Measurements from ENCODE around the gene CYB561.

CYB561 gene

DNA sequence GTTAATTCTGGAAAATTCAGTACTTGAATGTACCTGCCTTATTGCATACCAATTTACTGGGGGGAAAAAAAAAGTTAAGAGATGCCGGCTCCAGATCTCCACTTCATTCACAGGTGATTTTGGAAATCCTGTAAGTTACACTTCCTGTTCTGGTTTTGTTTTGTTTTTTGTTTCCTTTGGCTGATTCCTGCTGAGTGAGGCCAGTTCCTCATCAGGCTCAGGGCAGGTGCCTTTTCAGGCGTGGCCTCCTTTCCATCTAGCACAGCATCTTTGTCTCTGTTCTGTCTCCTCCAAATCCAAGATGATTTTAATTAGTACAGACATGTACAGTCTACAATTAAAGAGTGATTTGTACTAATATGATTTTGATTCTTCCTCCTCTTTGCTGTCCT is 19.2 kb downstream of the CYB561 start:
- DNase-seq (ENCODE audit: low read depth): no peak
- TF ChIP-seq, protein P1, sequence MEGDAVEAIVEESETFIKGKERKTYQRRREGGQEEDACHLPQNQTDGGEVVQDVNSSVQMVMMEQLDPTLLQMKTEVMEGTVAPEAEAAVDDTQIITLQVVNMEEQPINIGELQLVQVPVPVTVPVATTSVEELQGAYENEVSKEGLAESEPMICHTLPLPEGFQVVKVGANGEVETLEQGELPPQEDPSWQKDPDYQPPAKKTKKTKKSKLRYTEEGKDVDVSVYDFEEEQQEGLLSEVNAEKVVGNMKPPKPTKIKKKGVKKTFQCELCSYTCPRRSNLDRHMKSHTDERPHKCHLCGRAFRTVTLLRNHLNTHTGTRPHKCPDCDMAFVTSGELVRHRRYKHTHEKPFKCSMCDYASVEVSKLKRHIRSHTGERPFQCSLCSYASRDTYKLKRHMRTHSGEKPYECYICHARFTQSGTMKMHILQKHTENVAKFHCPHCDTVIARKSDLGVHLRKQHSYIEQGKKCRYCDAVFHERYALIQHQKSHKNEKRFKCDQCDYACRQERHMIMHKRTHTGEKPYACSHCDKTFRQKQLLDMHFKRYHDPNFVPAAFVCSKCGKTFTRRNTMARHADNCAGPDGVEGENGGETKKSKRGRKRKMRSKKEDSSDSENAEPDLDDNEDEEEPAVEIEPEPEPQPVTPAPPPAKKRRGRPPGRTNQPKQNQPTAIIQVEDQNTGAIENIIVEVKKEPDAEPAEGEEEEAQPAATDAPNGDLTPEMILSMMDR (IDR thresholded peaks at IDR 0.05; ENCODE audit: insufficient read depth, low read depth, low read length, missing control alignments): no peak
- H3K4me3 ChIP-seq (ENCODE audit: low read depth, low read length): no peak overlapping the region

DNA sequence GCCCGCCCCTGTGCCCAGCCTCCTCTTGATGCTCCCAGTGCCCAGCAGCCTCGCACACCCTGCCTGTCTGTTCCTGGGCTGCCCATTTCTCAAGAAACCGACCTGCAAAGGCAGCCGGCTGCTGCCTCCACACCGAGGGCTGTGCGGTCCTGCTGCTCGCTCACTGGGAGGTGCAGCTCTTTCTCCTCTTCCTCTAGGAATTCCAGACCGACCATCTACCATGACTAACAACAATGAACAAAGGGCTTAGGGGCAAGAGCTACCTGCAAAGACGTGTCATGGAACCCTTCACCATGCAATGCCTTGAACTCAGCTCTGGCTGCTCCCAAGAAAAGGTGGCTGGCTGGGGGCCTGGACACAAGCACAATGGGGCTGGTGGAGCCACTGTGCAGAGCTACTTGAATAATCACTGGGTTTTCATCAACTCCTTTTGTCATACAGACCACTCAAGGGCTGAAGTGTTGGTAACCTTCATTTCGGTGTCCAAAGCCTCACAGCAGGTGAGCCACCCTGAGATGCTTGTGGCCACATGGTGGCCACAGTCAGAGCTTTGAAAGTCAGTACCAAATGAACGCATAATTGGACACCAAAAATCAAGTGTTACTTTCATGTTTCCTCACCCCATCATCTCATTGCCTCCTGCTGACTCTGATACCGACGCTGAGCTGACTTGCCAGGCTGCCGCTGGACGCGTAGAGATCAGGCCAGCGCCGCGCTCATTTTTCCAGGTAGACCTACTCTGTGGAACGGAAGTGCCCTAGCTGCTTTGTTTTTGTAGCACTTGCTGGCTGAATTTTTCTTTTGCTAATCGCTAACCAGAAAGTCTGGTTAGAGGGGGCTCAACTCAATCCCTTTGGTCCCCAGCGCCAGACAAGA is 19.8 kb downstream of the CYB561 start:
- H3K4me3 ChIP-seq (ENCODE audit: low read depth, low read length): no peak overlapping the region
- no peak for DNase-seq (ENCODE audit: low read depth)
- TF ChIP-seq, protein P1 (IDR thresholded peaks at IDR 0.05; ENCODE audit: insufficient read depth, low read depth, low read length, missing control alignments): no peak

DNA sequence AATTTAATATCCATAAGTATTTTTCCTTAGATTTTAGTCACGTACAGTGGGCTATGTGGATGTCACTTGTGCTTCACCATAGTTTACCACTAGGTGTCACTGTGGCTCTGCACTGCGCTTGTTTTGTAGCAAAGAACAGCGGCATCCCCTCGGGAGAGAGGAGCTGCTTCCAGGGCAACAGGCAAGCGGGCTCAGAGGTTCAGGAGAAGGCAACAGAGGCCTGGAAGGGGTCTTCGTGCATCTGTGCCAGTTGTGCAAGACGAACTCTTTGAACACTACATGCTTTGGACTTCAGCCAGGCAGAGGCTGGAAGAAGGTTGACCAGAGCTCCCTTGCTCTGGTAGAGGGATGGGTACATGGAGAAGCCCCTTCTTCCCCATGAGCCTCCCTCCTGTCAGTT is 20.6 kb downstream of the CYB561 start:
- TF ChIP-seq, protein P1 (IDR thresholded peaks at IDR 0.05; ENCODE audit: insufficient read depth, low read depth, low read length, missing control alignments): peak; percentile 92
- no peak overlapping the region for H3K4me3 ChIP-seq (ENCODE audit: low read depth, low read length)
- peak; percentile 78 for DNase-seq (ENCODE audit: low read depth)

DNA sequence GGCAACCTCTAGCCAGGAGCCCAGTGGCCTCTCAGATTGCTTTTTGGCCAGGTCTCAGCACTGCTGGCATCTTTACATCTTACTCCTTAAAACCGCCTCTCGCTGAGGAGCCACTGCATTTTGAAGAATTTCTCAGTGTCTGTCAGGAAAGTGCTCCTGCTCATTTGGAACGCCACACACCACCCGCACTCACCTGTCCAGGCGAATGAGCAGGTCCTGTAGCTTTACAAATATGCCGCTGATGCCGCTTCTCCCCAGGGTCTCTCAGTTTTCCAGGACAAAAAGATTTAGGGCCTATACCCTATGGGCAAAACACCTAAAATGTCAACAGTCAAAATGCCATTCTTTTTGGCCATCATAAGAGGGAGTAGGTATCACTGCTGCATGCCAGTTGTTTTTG is 22.1 kb downstream of the CYB561 start:
- H3K4me3 ChIP-seq (ENCODE audit: low read depth, low read length): no peak overlapping the region
- TF ChIP-seq, protein P1 (IDR thresholded peaks at IDR 0.05; ENCODE audit: insufficient read depth, low read depth, low read length, missing control alignments): no peak
- DNase-seq (ENCODE audit: low read depth): no peak

DNA sequence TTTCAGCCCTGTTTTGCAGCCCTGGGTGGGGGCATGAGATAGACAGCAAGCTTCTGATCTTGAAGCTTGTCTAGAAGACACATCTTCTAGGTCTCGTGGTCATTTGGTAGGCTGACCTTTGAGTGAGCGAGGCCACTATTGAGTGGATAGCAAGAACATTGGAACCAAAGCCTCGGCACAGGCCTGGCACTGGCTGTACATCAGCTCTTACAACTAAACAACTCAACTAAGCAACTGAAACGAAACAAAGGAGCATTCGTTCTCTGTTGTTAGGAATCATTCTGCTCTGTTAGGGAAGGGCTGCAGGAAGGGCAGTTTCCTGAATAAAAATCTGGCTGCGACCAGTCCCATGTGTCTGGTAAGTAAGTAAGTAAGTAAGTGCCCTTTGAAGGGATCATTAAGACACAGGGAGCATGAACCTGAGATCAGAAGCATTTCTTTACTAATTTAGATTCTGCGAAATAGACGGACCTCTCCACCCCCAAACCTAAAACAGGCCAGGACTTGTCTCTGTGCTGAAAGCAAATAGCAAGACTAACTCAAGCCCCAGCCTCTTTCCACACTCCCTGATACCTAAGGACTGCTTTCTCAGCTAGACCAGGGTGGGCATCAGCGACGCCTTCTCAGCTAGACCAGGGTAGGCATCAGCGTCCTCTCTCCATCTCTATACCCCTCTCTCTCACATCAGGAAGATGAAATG is 22.7 kb downstream of the CYB561 start:
- TF ChIP-seq, protein P1 (IDR thresholded peaks at IDR 0.05; ENCODE audit: insufficient read depth, low read depth, low read length, missing control alignments): no peak
- H3K4me3 ChIP-seq (ENCODE audit: low read depth, low read length): no peak overlapping the region
- DNase-seq (ENCODE audit: low read depth): no peak

DNA sequence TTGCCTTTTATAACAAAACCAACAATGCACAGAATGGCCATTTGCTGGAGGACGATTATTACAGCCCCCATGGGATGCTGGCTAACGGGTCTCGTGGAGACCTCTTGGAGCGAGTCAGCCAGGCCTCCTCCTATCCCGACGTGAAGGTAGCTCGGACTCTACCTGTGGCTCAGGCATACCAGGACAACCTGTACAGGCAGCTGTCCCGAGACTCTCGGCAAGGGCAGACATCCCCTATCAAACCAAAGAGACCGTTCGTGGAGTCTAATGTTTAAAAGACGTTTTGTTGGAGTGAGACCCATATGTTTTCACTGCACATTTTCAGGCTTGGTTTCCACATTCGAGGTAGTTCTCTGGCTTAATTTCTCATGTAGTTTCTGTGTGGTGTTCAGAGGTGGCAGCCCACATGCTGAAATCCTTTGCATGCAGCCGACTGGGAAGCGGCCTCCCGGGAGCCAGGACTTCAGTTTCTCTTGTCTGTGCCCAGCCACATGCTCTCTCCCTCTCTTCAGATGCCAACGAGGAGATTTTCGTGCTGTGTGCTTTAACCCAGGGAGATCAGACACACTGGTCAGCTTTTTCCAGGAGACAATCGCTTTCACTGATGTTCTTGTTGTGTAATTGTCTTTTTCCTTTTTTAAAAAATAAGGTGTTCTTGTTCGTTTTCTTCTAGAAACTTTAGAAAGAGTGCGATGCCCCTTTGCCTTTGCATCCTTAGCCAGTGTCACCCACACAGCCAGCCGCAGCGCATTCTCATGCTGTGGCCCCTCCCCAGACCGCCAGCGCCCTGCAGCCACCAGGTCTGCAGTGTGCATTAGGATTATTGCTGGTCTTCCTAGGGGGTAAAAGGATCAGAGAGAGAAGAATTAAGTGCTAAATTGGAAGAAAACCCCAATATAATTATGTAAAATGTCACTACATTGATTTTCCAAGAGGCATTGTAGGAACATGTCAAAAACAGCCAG is 24.1 kb downstream of the CYB561 start:
- TF ChIP-seq, protein P1 (IDR thresholded peaks at IDR 0.05; ENCODE audit: insufficient read depth, low read depth, low read length, missing control alignments): no peak
- DNase-seq (ENCODE audit: low read depth): no peak
- no peak overlapping the region for H3K4me3 ChIP-seq (ENCODE audit: low read depth, low read length)
